ENCODE results near the gene WDTC1. TPM values are rescaled to one million over a fixed set of nuclear protein-coding genes. Genes with fewer than 3 reads are reported as not detected.
A peak's percentile ranks its signal among the peaks of the same experiment; 100 is the strongest.

WDTC1 gene
- total RNA-seq, 4 donors from 2014 or later: 14.9 to 31.5 (median 26.8) TPM

DNA sequence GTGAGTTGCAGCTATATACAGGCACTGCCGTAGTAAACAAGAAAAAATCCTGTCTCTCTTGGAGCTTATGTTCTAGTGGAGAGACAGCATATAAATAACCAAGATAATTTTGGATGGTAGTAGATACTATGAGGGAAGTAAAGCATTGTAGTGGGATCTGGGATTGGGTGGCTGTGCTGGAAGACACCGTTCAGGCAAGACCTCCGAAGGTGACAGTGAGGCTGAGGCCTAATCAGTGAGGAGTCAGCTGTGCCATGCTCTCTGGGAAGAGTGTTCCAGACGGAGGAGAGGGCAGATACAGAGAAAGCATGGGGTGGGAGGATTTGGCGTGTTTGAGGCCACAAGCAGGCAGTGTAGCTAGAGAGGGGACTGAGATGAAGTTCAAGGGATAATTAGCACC, 93.5 kb downstream of the WDTC1 start:
- WGBS, 2 donors: 83 to 89% methylated on average over 5 of the region's 5 CpGs
- H3K27ac ChIP-seq: no peak overlapping the region
- intact Hi-C loops (cut with DNase I): no loop called here
- peaks cover 18 to 91% (median 20%) of the 10 kb centered on the region in 3 donors for H3K36me3 ChIP-seq
- no peaks in the 10 kb centered on the region for H3K9me3 ChIP-seq
- H3K27me3 ChIP-seq: no peaks in the 10 kb centered on the region
- no peak for TF ChIP-seq POLR2A (IDR thresholded peaks at IDR 0.05)
- TF ChIP-seq, protein P1, sequence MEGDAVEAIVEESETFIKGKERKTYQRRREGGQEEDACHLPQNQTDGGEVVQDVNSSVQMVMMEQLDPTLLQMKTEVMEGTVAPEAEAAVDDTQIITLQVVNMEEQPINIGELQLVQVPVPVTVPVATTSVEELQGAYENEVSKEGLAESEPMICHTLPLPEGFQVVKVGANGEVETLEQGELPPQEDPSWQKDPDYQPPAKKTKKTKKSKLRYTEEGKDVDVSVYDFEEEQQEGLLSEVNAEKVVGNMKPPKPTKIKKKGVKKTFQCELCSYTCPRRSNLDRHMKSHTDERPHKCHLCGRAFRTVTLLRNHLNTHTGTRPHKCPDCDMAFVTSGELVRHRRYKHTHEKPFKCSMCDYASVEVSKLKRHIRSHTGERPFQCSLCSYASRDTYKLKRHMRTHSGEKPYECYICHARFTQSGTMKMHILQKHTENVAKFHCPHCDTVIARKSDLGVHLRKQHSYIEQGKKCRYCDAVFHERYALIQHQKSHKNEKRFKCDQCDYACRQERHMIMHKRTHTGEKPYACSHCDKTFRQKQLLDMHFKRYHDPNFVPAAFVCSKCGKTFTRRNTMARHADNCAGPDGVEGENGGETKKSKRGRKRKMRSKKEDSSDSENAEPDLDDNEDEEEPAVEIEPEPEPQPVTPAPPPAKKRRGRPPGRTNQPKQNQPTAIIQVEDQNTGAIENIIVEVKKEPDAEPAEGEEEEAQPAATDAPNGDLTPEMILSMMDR (IDR thresholded peaks at IDR 0.05): no peak
- peaks cover 24 to 84% (median 31%) of the 10 kb centered on the region in 3 donors for H3K4me1 ChIP-seq
- H3K4me3 ChIP-seq: no peak overlapping the region
- DNase-seq: no peak

DNA sequence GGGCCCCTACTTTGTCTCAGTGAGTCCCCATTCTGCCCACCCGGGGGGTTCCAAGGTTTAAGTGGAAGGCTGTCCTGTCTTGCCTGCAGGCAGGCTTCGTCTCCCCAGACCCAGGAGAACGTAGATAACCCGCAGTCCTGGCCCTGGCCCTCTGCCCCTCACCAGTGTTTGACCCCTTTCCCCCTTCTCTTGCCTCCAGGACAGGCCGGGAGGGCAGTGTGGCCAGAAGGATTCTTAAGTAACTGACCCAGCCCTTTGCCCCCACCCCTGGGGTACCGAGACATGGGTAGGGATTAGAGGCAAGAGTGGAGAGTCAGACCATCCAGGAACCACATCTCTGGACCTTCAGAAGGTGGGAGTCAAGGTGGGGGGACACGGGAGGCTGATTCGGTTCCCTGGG, 96.4 kb downstream of the WDTC1 start:
- Histone ChIP-seq H3K9me3 (no peaks in the 10 kb centered on the region), H3K4me1 (peaks cover 12 to 56% (median 14%) of the 10 kb centered on the region in 3 donors), H3K27ac (peak overlapping the region in 2 of 4 donors; percentile 44 to 52), H3K4me3 (no peak overlapping the region), H3K36me3 (peaks cover 37 to 100% (median 38%) of the 10 kb centered on the region in 3 donors), H3K27me3 (no peaks in the 10 kb centered on the region)
- WGBS, 2 donors: 78 to 94% methylated on average over 4 to 5 of the region's 8 CpGs
- TF ChIP-seq, protein P1 (IDR thresholded peaks at IDR 0.05): no peak
- TF ChIP-seq POLR2A (IDR thresholded peaks at IDR 0.05): no peak
- intact Hi-C loops (cut with DNase I): no loop called here
- no peak for DNase-seq

DNA sequence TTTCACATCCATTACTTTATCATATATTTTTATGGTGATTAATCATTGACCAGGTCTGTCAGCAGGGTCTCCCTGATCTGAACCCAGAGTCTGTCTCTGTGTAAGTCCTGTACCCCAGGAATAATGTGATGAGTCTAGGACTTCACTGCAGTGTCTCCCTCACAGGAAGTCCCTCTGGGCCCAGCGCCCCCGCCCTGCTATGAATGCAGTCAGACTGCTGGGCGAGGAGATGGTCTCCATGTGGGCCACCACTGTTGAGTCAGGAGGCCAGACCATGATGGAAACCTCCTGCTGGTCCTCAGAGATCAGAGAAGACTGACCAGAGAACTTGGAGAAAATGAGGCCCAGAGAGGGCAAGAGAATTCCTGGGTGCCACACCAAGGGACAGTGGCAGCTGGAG, 97.0 kb downstream of the WDTC1 start:
- peaks cover 42 to 100% (median 44%) of the 10 kb centered on the region in 3 donors for H3K36me3 ChIP-seq
- TF ChIP-seq, protein P1 (IDR thresholded peaks at IDR 0.05): no peak
- TF ChIP-seq POLR2A (IDR thresholded peaks at IDR 0.05): no peak
- DNase-seq: no peak
- 92% methylated on average over 2 of the region's 3 CpGs; no CpG with 5 or more reads in 1 of the 2 donors for WGBS, 2 donors
- peak overlapping the region in 2 of 4 donors; percentile 52 to 57 for H3K27ac ChIP-seq
- H3K4me1 ChIP-seq: peaks cover 9 to 50% (median 11%) of the 10 kb centered on the region in 3 donors
- no peaks in the 10 kb centered on the region for H3K27me3 ChIP-seq
- no peaks in the 10 kb centered on the region for H3K9me3 ChIP-seq
- intact Hi-C loops (cut with DNase I): no loop called here
- H3K4me3 ChIP-seq: no peak overlapping the region

DNA sequence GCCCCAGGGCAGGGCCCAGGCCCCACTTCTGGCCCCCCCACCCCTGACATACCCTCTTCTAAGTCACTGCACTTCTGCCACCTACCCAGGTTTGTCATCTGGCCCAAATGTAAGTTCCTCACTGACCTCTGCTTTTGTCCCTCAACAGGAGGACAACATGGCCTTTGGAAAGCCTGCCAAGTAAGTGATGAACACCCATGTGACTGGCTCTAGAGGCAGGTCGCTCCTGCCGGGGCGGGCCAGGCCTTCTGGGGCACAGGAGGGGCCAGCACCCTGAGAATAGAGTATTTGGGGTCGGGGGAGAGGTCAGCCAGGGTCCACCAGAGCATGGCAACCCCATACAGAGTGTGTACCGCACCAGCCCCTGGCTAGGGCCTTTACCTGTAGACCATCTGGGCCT, 97.5 kb downstream of the WDTC1 start:
- peaks cover 42 to 100% (median 49%) of the 10 kb centered on the region in 3 donors for H3K36me3 ChIP-seq
- H3K27ac ChIP-seq: peak overlapping the region in 2 of 4 donors; percentile 52 to 57
- intact Hi-C loops (cut with DNase I): no loop called here
- no peak for TF ChIP-seq POLR2A (IDR thresholded peaks at IDR 0.05)
- TF ChIP-seq, protein P1 (IDR thresholded peaks at IDR 0.05): no peak
- DNase-seq: no peak
- H3K4me1 ChIP-seq: peaks cover 6 to 45% (median 11%) of the 10 kb centered on the region in 3 donors
- no peak overlapping the region for H3K4me3 ChIP-seq
- 100% methylated on average over 1 of the region's 5 CpGs; no CpG with 5 or more reads in 1 of the 2 donors for WGBS, 2 donors
- H3K9me3 ChIP-seq: no peaks in the 10 kb centered on the region
- H3K27me3 ChIP-seq: no peaks in the 10 kb centered on the region

DNA sequence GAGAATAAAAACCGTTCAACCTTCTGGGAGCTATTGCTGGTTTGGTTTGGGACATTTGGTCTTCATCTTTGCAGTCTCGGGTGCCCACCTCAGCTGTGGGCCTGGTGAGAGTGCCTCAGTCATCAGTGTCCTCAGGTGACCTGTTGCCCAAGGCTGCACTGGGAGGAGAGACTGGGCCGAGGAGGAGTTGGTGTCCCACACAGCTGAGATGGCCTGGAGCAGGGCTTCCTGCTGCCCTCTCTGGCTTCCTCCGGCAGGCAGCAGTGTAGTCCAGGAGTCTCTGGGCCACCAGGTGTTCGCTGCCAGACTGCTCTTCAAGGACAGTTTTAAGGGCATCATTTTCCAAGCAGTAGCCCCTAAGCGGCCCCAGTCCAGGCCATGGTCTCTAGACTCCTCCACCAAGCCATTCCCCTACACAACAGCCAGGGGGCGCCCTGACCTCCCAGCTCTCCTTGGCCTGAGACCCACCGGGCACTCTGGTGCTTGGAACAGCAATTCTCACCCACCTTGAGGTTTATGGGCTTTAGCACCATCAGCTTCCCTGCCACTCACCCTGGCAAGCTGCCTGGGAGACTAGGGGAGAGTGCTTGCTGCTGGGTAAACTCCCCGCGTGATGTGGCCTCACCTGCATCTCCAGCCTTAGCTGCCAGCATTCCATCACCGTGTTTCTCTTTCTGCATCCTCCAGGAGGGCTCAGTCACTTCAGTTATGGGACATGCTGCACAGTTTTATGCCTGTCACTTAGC, 98.3 kb downstream of the WDTC1 start:
- no peak for DNase-seq
- 72 to 81% methylated on average over 4 to 6 of the region's 11 CpGs for WGBS, 2 donors
- peak overlapping the region in 2 of 4 donors; percentile 52 to 57 for H3K27ac ChIP-seq

More for the DNA sequence above, 98.3 kb downstream of the WDTC1 start:
- Histone ChIP-seq H3K9me3 (no peaks in the 10 kb centered on the region), H3K27me3 (no peaks in the 10 kb centered on the region), H3K4me1 (peaks cover 5 to 37% (median 11%) of the 10 kb centered on the region in 3 donors), H3K4me3 (no peak overlapping the region), H3K36me3 (peaks cover 42 to 100% (median 50%) of the 10 kb centered on the region in 3 donors)
- intact Hi-C loops (cut with DNase I): no loop called here
- TF ChIP-seq, protein P1 (IDR thresholded peaks at IDR 0.05): peak; percentile 76 to 86 (median 83)
- no peak for TF ChIP-seq POLR2A (IDR thresholded peaks at IDR 0.05)
